Measurements from ENCODE around the gene BEGAIN. TPM values are rescaled to one million over a fixed set of nuclear protein-coding genes. Genes with fewer than 3 reads are reported as not detected.

The BEGAIN gene
- total RNA-seq, 2 experiments from 2014 or later = 1.5 to 2.3 TPM

DNA sequence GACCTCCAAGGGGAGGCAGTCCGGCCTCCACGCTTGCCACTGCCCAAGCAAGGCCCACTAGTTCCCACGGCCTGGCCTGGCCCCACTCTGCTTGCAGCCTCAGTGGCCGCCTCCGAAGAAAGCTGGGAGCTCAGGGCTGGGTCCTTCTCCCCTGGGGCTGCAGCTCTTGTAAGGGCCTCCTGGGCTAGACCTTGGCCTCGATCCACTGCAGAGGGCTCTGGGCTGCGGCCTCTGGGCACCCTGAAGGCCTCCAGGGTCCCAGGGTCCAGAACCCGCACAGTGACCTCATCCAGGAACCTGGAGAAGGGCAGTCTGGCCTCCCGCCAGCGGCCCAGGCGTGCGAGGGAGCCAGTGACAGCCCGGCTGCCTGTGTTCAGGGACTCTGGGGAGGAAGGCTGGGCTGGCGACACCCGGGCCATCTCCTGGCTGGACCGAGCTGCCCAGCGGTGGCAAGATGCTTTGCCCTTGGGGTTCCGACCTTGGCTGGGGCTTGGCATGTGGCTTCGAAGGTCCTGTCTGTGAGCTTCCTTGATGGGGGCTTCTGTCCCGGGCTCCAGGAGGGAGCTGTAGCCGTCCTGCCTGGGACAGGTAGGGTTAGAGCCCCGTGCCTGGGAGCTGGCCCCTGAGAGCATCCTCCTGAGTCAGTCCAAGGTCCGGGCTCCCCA, 9.8 kb downstream of the BEGAIN start:
- peaks cover 3% of the 10 kb centered on the region for H3K4me1 Mint-ChIP-seq
- H3K36me3 Mint-ChIP-seq = no peaks in the 10 kb centered on the region
- DNase-seq (peak; percentile 23), ATAC-seq (ENCODE audit: low read depth) (no peak)
- H3K4me3 Mint-ChIP-seq = no peak overlapping the region
- no peaks in the 10 kb centered on the region for H3K9me3 Mint-ChIP-seq
- no peak overlapping the region for H3K27ac Mint-ChIP-seq
- POLR2A ChIA-PET = interaction anchor here (0.6 kb wide), 1 partner anchor 31 kb away, joined by 3 read pairs; no protein-coding TSS in a partner anchor
- H3K27me3 Mint-ChIP-seq = peaks cover 1% of the 10 kb centered on the region

GRCh38 chr14:100576091-100577085, 10.8 kb downstream of the BEGAIN start:
- no peaks in the 10 kb centered on the region for H3K9me3 Mint-ChIP-seq
- peaks cover 3% of the 10 kb centered on the region for H3K27me3 Mint-ChIP-seq
- DNase-seq (peak; percentile 24), ATAC-seq (ENCODE audit: low read depth) (no peak)
- POLR2A ChIA-PET = no interaction called here
- H3K4me3 Mint-ChIP-seq = no peak overlapping the region
- H3K27ac Mint-ChIP-seq = no peak overlapping the region
- H3K36me3 Mint-ChIP-seq = no peaks in the 10 kb centered on the region
- H3K4me1 Mint-ChIP-seq = peaks cover 3% of the 10 kb centered on the region

DNA sequence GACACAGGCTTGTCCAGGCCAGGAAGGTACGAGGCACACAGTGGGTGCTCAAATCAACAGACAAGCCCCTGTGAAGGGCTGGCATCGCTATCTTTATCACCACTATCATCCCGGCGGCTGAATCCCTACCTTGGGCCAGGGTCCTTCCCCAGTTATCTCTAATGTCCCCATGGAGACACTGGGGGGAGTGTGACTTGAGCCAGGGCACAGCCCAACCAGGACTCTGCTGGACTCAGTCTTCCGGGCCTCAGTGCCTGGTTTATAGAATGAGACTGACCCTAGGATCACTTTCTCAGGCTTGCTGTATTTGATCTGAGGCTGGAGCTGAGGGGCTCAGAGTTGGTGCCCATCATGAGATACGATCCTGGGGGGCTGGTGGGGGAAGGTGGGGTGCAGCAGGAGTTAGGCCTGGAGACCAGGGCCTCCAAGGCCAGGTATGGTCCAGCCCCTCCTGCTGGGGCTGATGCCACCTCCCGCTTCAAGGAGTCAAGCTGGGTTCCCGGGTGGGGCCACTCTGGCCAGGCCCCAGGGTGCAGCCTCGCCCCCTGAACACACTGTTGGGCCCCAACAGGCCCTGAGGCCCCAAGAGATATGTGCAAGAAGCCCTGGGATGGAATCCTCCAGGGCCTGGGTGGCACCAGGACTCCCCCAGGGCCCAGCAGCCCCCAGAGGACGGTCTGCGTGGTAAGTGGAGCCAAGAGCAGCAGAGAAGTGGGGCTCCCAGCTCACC, 11.8 kb downstream of the BEGAIN start:
- DNase-seq = peak; percentile 28
- peaks cover 7% of the 10 kb centered on the region for H3K27me3 Mint-ChIP-seq
- H3K9me3 Mint-ChIP-seq = no peaks in the 10 kb centered on the region
- peaks cover 3% of the 10 kb centered on the region for H3K4me1 Mint-ChIP-seq
- H3K4me3 Mint-ChIP-seq = no peak overlapping the region
- ATAC-seq (ENCODE audit: low read depth) = no peak
- no peaks in the 10 kb centered on the region for H3K36me3 Mint-ChIP-seq
- H3K27ac Mint-ChIP-seq = no peak overlapping the region
- POLR2A ChIA-PET = no interaction called here

DNA sequence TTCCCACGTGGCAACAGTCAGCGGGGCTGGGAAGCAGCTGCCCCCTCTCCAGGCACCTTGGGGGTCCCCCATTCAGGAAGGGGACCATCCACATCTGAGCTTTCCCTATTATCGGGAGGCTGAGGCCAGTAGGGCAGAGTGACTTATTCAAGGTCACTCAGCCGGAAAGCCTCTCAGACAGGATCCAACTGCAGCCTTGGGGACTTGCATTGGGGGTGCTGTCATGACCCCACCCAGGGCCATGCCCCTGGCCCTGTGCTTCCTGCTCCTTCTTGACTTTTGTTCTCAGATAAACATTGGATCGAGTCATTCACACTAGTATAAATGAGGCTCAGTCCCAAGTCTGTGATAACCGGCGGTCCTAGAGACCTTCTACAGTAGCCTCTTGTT, 12.6 kb downstream of the BEGAIN start:
- no peak for DNase-seq
- POLR2A ChIA-PET = no interaction called here
- Mint-ChIP-seq H3K9me3 (no peaks in the 10 kb centered on the region), H3K4me3 (no peak overlapping the region), H3K27me3 (peaks cover 10% of the 10 kb centered on the region), H3K27ac (no peak overlapping the region), H3K4me1 (peaks cover 3% of the 10 kb centered on the region), H3K36me3 (no peaks in the 10 kb centered on the region)
- no peak for ATAC-seq (ENCODE audit: low read depth)

- Mint-ChIP-seq H3K4me1 (peaks cover 3% of the 10 kb centered on the region), H3K27ac (no peak overlapping the region), H3K27me3 (peaks cover 16% of the 10 kb centered on the region), H3K9me3 (no peaks in the 10 kb centered on the region), H3K4me3 (no peak overlapping the region), H3K36me3 (no peaks in the 10 kb centered on the region)
- no peak for ATAC-seq (ENCODE audit: low read depth)
- DNase-seq = no peak
- POLR2A ChIA-PET = no interaction called here
Observed at GRCh38 chr14:100573757-100574641, 13.2 kb downstream of the BEGAIN start.

DNA sequence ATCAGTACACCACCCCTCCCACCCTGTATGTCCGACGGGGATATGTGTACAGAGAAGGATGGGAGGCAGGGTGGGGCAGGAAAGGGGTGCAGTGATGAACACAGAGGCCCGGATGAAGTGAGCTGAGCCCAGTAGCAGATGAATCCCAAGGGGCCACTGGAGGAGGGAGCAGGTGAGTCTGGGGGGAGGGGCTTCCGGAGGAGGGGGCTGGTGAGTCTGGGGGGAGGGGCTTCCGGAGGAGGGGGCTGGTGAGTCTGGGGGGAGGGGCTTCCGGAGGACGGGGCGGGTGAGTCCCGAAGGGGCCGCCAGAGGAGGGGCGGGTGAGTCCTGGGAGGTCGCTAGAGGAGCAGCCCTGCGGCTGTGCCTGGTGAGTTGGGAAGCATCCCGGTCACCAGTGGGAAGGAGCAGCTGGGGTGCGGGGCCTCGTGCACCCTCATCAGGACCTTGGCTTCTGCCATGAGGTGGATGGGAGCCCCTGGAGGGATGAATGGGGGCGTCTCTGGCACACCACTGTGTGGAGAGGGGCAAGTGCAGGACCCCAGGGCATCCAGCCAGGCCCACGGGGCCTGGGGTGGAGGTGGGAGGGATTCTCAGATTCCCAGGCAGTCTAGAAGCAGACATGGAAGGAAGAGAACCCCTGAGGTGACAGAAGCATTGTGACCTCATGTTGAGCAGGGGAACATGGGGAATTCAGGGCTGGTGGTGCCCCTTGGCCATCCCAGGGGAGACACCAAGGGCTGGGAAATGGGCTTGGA, 14.0 kb downstream of the BEGAIN start:
- no peak for DNase-seq
- Mint-ChIP-seq H3K9me3 (no peaks in the 10 kb centered on the region), H3K4me1 (peaks cover 3% of the 10 kb centered on the region), H3K27ac (no peak overlapping the region), H3K36me3 (no peaks in the 10 kb centered on the region), H3K27me3 (peaks cover 16% of the 10 kb centered on the region), H3K4me3 (no peak overlapping the region)
- POLR2A ChIA-PET = no interaction called here
- no peak for ATAC-seq (ENCODE audit: low read depth)

GRCh38 chr14:100572543-100572942, 14.7 kb downstream of the BEGAIN start:
- no peaks in the 10 kb centered on the region for H3K36me3 Mint-ChIP-seq

GRCh38 chr14:100571837-100572236, 15.4 kb downstream of the BEGAIN start:
- no peak overlapping the region for H3K27ac Mint-ChIP-seq
- H3K27me3 Mint-ChIP-seq = peaks cover 20% of the 10 kb centered on the region
- H3K4me1 Mint-ChIP-seq = peaks cover 3% of the 10 kb centered on the region
- DNase-seq (no peak), ATAC-seq (ENCODE audit: low read depth) (no peak)
- POLR2A ChIA-PET = no interaction called here
- H3K4me3 Mint-ChIP-seq = no peak overlapping the region
- no peaks in the 10 kb centered on the region for H3K36me3 Mint-ChIP-seq
- no peaks in the 10 kb centered on the region for H3K9me3 Mint-ChIP-seq

More at GRCh38 chr14:100572543-100572942, 14.7 kb downstream of the BEGAIN start:
- Mint-ChIP-seq H3K9me3 (no peaks in the 10 kb centered on the region), H3K27ac (no peak overlapping the region), H3K4me3 (no peak overlapping the region), H3K27me3 (peaks cover 16% of the 10 kb centered on the region), H3K4me1 (peaks cover 3% of the 10 kb centered on the region)
- ATAC-seq (ENCODE audit: low read depth) (no peak), DNase-seq (no peak)
- POLR2A ChIA-PET = no interaction called here

DNA sequence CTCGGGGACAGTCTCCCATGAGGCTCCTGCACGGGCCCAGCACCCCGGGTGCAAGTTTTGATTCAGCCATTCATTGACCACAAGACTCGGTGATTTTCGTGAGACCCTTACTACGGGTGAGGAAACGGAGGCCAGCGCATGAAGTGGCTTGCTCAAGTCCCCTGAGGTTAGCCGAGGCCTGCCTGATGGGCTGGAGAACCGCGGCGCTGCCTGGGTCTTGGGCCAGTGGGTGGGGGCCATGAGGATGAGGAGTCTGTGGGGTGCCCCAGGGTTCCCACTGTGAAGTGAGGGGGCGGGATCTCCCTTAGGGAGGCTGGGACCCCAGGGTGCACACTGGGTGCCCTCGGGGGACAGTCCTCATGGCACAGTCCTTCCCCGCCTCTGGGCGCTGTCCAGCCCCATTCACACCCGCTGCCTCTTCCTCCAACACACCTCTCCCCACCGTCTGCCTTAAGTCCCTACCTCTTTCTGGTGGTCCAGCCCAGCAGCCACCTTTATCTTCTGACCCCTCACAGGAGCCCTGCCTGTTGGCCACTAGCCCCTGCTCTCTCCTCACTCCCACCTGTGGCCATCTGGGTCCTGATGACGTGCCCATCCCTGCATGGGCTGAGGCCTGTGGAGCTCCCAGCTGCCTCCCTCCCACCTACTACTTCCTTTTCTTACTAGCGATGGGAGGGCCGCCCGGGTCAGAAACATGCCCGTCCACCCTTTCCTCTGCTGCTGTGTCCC, 16.3 kb downstream of the BEGAIN start:
- H3K36me3 Mint-ChIP-seq = no peaks in the 10 kb centered on the region

GRCh38 chr14:100569734-100570286, 17.4 kb downstream of the BEGAIN start:
- POLR2A ChIA-PET = no interaction called here
- peak overlapping the region; percentile 54 for H3K4me3 Mint-ChIP-seq
- ATAC-seq (ENCODE audit: low read depth) = no peak
- peaks cover 3% of the 10 kb centered on the region for H3K4me1 Mint-ChIP-seq
- peaks cover 23% of the 10 kb centered on the region for H3K27me3 Mint-ChIP-seq
- DNase-seq = no peak
- no peaks in the 10 kb centered on the region for H3K9me3 Mint-ChIP-seq
- no peak overlapping the region for H3K27ac Mint-ChIP-seq
- no peaks in the 10 kb centered on the region for H3K36me3 Mint-ChIP-seq

More for the DNA sequence above, 16.3 kb downstream of the BEGAIN start:
- ATAC-seq (ENCODE audit: low read depth) (no peak), DNase-seq (no peak)
- H3K4me1 Mint-ChIP-seq = peaks cover 3% of the 10 kb centered on the region
- POLR2A ChIA-PET = no interaction called here
- H3K27me3 Mint-ChIP-seq = peaks cover 23% of the 10 kb centered on the region
- no peaks in the 10 kb centered on the region for H3K9me3 Mint-ChIP-seq
- H3K4me3 Mint-ChIP-seq = no peak overlapping the region
- no peak overlapping the region for H3K27ac Mint-ChIP-seq

DNA sequence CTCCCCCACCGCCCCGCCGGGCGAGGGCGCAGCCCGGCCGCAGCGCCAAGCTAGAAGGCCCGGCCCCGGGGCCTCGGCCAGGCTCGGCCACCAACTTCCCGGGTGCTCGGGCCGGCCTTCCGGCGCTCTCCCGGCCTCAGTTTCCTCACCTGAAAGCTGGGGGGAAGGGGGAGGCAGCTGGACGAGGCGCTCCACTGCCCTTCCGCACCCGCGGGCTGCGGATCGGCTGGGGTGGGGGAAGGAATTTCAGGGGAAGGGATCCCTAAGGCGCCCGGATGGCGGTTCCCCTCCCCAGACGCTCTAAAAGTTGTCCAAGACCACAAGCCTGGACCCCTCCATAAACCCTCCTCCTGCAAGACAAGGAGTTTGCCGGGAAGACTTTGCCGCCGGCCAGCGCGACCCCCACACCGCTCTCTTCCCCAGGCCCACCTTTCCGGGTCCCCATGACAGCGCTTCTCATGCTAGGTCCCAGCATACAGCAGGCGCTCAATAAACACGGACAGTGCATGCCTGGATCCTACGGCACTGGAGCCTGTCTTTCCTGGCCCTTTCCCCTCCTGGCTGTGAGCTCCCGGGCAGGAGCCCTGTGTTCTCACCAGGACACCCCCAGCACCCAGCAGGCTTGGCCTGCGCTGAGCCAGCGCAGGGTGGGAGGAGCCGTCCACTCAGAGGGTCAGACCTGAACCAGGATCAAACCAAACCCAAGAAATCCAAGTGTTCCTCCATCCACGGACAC, 18.1 kb downstream of the BEGAIN start:
- Mint-ChIP-seq H3K9me3 (no peaks in the 10 kb centered on the region), H3K27ac (no peak overlapping the region), H3K36me3 (no peaks in the 10 kb centered on the region), H3K4me3 (peak overlapping the region; percentile 54), H3K27me3 (peaks cover 24% of the 10 kb centered on the region), H3K4me1 (peaks cover 3% of the 10 kb centered on the region)
- ATAC-seq (ENCODE audit: low read depth) (no peak), DNase-seq (no peak)
- POLR2A ChIA-PET = no interaction called here
